ENCODE measurements around the gene VPS18.

The VPS18 gene

DNA sequence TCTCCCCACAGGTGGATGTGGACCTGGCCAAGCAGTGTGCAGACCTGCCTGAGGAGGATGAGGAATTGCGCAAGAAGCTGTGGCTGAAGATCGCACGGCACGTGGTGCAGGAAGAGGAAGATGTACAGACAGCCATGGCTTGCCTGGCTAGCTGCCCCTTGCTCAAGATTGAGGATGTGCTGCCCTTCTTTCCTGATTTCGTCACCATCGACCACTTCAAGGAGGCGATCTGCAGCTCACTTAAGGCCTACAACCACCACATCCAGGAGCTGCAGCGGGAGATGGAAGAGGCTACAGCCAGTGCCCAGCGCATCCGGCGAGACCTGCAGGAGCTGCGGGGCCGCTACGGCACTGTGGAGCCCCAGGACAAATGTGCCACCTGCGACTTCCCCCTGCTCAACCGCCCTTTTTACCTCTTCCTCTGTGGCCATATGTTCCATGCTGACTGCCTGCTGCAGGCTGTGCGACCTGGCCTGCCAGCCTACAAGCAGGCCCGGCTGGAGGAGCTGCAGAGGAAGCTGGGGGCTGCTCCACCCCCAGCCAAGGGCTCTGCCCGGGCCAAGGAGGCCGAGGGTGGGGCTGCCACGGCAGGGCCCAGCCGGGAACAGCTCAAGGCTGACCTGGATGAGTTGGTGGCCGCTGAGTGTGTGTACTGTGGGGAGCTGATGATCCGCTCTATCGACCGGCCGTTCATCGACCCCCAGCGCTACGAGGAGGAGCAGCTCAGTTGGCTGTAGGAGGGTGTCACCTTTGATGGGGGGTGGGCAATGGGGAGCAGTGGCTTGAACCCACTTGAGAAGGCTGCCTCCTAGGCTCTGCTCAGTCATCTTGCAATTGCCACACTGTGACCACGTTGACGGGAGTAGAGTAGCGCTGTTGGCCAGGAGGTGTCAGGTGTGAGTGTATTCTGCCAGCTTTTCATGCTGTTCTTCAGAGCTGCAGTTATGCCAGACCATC is 8.6 kb downstream of the VPS18 start:
- no peak for DNase-seq (ENCODE audit: low read depth)

- DNase-seq (ENCODE audit: low read depth), result no peak
Measured at GRCh38 chr15:40904552-40905201, 10.4 kb downstream of the VPS18 start.

DNA sequence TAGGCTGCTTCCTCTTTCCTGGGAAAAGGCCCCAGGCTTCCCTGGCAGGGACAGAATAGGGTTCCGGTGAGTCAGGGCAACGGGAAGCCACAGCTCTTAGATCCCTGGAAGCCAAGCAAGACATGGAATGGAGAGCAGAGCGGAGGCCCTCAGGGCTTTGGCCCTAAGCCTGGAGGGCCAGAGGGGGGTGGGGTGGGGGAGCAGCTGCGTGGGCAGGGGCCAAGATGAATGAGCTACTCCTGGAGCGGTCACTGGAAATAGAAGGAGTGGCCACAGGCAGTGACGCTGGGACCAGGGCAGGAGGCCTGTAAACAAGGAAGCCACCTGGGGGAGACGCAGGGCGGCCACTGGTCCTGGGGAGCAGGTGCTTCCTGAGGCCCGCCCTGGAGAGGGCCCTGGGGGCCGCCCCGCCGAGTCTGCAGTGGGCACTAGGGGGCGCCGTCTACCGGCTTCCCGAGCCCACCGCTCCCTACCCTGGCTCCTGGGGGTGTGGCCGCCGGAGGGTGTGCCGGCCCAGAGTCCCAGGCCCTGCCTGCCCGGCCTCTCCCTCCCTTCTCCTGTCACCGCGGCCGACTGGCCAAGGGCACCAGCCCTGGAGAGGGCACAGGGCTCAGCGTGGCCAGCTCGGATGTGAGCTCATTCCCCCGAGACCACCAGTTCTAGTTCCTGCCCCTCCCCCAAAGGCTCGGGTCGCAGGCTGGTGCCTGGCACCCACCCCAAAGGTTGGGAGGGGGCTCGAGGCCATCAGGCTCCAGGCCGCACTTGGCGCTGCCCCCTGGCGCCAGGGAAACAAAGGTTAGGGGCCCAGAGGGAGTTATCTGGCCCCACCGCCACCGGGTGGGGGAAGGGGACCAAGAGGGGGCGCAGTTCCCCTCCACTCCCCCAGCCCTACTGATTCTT is 12.1 kb downstream of the VPS18 start:
- no peak for DNase-seq (ENCODE audit: low read depth)

- no peak for DNase-seq (ENCODE audit: low read depth)
Measured at GRCh38 chr15:40906991-40907802, 12.9 kb downstream of the VPS18 start.

GRCh38 chr15:40908095-40908494 is 13.8 kb downstream of the VPS18 start:
- no peak for DNase-seq (ENCODE audit: low read depth)

DNA sequence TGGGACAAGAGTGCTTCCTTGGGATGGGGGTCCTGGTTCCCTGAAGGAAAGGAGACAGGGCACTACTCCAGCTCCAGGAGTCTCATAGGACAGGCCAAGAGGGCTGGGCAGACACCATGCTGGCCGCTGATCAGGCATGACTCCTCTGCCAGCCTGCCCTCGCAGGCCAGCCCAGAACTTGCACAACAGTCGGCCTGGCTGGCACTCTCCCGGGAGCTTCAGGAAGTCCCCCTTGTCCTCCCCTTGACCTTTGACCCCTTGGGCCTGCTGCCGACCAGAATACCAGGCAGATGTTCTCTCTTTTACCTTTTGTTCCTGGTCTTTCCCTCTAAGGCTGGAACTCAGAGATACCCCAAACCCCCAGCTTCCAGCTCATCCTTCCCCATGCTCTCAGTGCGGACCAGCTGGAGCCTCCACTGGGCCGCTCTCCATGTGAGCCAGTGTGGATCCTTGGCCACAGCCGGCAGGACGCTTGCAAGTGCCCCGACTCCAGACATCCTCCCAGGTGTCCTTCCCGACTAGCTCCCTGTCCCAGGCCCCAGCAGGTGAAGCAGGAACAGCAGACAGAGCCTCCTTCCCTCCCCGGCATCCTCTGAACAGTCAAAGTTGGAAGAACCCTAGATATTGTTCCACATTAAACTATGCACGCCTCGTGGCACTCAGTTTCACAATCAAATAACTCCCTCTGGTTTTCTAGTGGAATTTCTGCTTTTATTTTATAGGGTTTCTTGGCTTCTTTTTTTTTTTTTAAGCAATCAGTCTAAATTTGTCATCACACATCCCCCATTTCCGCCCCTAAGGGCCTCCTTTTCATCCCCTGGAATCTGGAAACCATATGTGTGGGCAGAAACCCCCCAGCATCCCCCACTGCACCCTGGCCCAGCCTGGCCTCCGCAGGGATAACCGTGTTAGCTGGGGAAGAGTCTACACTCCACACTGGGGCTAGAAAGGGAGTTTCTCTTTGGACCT is 15.7 kb downstream of the VPS18 start:
- no peak for DNase-seq (ENCODE audit: low read depth)

DNA sequence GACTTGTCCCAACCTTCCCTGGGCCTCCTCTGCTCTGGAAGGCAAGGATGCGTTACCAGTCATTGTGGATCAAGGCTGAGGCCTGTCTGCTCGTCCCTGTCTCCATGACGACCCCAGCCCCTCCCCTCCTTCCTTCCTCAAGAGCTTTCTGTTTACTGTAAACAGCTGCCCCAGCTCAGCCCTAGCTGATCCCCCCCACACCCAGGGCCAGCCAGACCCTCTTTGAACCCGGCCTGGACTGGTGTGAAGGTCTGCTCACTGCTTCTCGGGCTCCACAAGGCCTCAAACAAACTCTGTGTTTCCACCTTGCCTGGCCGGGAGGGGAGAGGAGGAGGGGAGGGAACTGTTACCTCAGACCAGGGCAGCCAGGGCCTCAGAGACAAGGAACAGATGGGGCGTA is 16.9 kb downstream of the VPS18 start:
- DNase-seq (ENCODE audit: low read depth), result no peak

DNA sequence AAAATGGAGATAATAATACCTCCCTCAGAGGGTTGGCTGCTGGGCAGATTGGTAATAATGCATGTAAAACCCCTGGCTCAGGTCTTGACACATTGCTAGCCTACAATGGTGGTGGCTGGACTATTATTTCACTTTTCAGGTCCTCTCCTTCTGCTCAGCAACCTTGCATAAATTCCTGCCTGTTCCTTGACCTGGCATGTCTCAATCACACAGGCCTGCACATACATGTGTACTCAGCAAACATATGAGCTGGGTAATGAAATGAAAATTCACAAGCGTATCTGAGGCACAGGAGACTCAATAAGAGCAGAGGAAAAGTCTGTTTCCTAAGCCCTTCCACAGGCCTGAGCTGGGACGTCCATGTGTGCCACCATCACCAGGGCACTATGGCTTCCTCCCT is 17.4 kb downstream of the VPS18 start:
- no peak for DNase-seq (ENCODE audit: low read depth)

- no peak for DNase-seq (ENCODE audit: low read depth)
Measured at GRCh38 chr15:40912478-40912877, 18.2 kb downstream of the VPS18 start.

DNA sequence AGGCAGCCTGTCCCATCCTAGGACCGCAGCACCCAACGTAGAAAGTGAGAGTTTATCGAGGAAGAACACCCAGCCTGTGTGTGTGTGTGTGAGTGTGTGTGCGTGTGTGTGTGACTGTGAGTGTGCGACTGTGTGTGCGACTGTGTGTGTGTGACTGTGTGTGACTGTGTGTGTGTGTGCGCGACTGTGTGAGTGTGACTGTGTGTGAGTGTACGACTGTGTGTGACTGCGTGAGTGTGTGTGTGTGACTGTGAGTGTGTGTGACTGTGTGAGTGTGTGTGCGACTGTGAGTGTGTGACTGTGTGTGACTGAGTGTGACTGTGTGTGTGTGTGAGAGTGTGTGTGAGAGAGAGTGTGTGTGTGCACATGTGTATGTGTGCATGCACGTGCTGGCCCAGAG is 19.8 kb downstream of the VPS18 start:
- DNase-seq (ENCODE audit: low read depth), result no peak

DNA sequence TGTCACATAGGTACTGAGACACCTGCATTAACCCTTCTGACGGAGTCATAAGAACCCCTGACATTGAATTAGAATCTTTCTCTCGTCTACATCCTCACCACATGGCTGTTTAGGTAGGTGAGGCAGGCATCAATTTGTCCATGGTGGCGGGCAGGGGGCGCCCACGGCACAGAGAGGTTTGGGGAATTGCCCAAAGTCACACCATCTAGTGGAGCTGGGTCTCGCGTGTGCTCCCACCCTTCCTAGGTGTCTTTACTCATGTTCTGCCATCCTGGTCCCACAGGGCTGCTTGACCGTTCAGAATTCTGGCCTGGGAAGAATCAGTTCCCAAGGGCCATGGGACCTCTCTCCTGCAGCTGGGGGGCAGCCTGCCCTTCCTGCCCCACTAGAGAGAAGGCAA is 20.2 kb downstream of the VPS18 start:
- no peak for DNase-seq (ENCODE audit: low read depth)

GRCh38 chr15:40915116-40915661 is 20.9 kb downstream of the VPS18 start:
- DNase-seq (ENCODE audit: low read depth), result no peak

GRCh38 chr15:40915679-40916078 is 21.4 kb downstream of the VPS18 start:
- DNase-seq (ENCODE audit: low read depth), result no peak

GRCh38 chr15:40917585-40917984 is 23.3 kb downstream of the VPS18 start:
- DNase-seq (ENCODE audit: low read depth), result no peak

DNA sequence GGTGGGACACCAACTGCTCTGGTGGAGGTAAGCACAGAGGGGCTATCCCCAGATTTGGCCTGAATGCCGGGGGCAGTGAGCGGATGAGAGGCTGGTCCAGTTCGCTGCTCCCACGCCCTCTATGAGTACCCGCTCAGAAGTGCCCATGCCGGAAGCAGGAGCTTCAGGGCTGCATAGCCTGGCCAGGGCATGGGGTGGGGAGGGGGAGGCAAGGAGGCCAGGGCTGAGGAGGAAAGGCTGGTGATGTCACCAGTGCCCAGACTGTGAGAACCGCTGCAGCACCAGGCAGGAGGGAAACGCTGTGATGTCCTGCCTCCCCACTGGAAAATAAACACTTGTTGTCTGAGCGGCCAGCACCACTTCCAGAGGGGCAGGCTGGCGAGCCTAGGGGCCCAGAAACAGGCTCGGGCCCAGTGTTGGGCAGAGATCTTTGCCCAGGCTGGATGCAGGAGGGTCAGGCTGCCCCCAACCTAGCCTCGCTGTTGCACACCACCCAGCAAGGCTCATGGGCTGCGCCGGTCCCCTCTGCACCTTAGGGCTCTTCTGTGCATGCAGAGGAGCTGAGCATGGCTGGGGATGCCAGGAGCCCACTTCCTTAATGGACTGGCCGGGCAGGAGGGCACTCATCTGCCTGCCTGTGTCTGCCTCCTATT is 24.0 kb downstream of the VPS18 start:
- DNase-seq (ENCODE audit: low read depth), result no peak

DNA sequence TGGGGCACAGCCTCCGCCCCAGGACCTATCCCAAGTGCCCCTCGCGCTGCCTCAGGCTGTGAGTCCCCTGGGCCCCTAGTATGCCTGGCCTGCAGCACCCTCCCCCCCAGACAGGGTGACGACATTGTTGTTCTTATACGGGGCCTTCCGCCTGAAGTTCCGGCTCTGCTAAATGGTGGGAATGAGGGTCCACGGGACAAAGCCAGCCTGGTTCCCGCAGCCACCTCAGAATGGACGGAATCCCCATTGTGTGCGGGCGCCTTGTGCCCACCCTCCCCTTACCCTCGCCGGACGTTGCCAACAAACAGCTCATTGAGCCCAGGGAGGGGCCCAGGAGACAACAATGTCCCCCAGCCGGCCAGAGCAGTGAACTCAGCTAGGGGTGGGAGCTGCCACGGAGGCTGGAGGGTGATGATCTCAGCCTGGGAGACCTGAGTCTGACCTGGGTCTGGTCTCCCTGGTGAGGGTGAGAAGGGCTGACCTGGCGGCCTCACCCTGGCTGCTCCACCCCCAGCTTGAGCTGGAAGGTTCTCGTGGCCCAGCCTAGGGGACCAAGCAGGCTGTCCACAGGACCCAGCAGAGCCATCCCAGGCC is 24.6 kb downstream of the VPS18 start:
- DNase-seq (ENCODE audit: low read depth), result no peak

DNA sequence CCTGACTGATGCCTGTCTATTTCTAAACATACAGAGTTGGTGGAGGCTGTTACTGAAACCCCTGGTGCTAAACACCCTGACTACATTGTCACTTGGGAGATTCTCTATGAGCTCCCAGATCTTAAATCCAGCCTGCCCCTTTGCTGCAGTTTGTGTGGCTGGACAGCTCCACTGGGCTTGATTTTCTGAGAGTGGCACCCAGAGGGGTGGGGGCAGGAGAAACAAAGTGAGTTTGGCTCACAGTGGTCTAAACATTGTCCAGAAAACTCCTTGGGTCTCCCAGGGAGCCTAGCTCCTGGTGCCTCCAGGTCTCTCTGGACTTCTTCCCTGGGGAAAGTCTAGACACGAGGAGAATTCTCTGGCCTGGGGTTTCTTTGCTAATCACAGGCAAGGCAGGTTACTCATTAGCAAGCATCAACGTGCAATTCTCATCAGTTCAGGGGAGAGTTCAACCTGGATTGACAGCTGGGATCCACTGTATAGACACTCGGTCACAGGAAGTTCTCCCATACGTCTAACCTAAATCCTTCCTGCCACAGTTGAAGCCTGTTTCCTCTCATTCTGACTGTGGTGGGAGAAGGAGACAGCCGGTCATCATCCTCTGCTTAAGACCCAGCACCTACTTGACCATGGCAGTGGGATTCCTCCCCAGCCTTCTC is 27.8 kb downstream of the VPS18 start:
- no peak for DNase-seq (ENCODE audit: low read depth)

GRCh38 chr15:40922608-40923005 is 28.4 kb downstream of the VPS18 start:
- DNase-seq (ENCODE audit: low read depth), result no peak

- no peak for DNase-seq (ENCODE audit: low read depth)
Measured at GRCh38 chr15:40923551-40923950, 29.3 kb downstream of the VPS18 start.
